Sigmoid colon (tissue), 7 donors: ENCODE measurements around the gene DYNLL2. TPM values are rescaled to one million over a fixed set of nuclear protein-coding genes. Genes with fewer than 3 reads are reported as not detected.

Source experiments
- DNase-seq: peaks from one replicate; pipeline ENCODE4 v3.0.0-alpha.2; 2019
- H3K27ac ChIP-seq, 4 donors: fragments of 200-600 bp; sonication (generic); one replicate each; pipeline ENCODE4 v1.5.1; 2016 to 2019; ENCODE audit warnings: mild to moderate bottlenecking in 1 of 4
- H3K27me3 ChIP-seq, 3 donors: fragments of 200-600 bp; sonication (generic); one replicate each; pipeline ENCODE4 v1.5.1; 2019; ENCODE audit warnings: mild to moderate bottlenecking in 1 of 3
- H3K36me3 ChIP-seq, 4 donors: fragments of 200-600 bp; sonication (generic); one replicate each; pipeline ENCODE4 v1.5.1; 2016 to 2019
- H3K4me1 ChIP-seq, 4 donors: fragments of 200-600 bp; sonication (generic); one replicate each; pipeline ENCODE4 v1.5.1; 2017 to 2019
- H3K4me3 ChIP-seq, 4 donors: fragments of 200-600 bp; sonication (generic); one replicate each; pipeline ENCODE4 v1.5.1; 2017 to 2019; ENCODE audit warnings: mild to moderate bottlenecking in 2 of 4, moderate library complexity in 1 of 4
- H3K9me3 ChIP-seq, 4 donors: fragments of 200-600 bp in 3 of 4; sonication (generic) in 3 of 4; one replicate each; pipeline versions ENCODE4 v1.5.1 to v1.6.1; 2013 to 2019
- CTCF ChIP-seq, 4 experiments: fragments of 450-650 bp in 3 of 4; fragments of 200-600 bp in 1 of 4; IDR thresholded peaks; one replicate each; pipeline ENCODE4 v1.5.1; 2016 to 2019; ENCODE audit warnings: antibody characterized with exemption in 4 of 4, mild to moderate bottlenecking in 3 of 4, moderate library complexity in 2 of 4
- EP300 ChIP-seq, 4 donors: sonication (generic); formaldehyde crosslinking; IDR thresholded peaks; one replicate each; pipeline ENCODE4 v1.6.1; 2017; ENCODE audit warnings: antibody characterized with exemption in 4 of 4
- POLR2A ChIP-seq, 2 donors: fragments of 450-650 bp; IDR thresholded peaks; one replicate each; pipeline ENCODE4 v1.6.1; 2016; ENCODE audit warnings: antibody characterized with exemption in 2 of 2, mild to moderate bottlenecking in 2 of 2, moderate library complexity in 2 of 2
- POLR2AphosphoS5 ChIP-seq, 4 donors: sonication (generic); formaldehyde crosslinking; IDR thresholded peaks; one replicate each; pipeline ENCODE4 v1.6.1; 2017; ENCODE audit warnings: antibody characterized with exemption in 4 of 4
- WGBS, 2 donors: extraction: QIAGEN DNeasy Blood & Tissue Kit; methylation state at CpG; one replicate each; pipeline ENCODE4 v1.1.7; 2013; 5-methylcytosine and 5-hydroxymethylcytosine counted together
- intact Hi-C: fragments of 100-400 bp; cut with DNase I; formaldehyde crosslinking; loops from one replicate; pipeline ENCODE4 v1.15.1; 2023
- polyA plus RNA-seq, 3 donors: library from polyadenylated mRNA; stranded (reverse); fragments of 200-250 nt; gene quantifications; one replicate each; pipeline ENCODE4 v1.2.3, GENCODE V29; 2013
- total RNA-seq, 4 donors: library from RNA; depleted of rRNA; stranded (reverse); fragments of >200 nt; gene quantifications; one replicate each; pipeline ENCODE4 v1.1.0, GENCODE V29; 2016
- donor health status: healthy with polysubstance abuse.
- donor health status: Bipolar disorder and iron deficiency.
- donor health status: healthy.

Gene DYNLL2
- total and polyA plus RNA-seq, 7 donors, result 19.4 to 44.9 (median 26.4) TPM

GRCh38 chr17:58049533-58049932, 33.7 kb upstream of the DYNLL2 start:
- Histone ChIP-seq H3K4me1 (peaks cover 0 to 8% (median 0%) of the 10 kb centered on the region in 4 donors), H3K27ac (no peak overlapping the region), H3K4me3 (no peak overlapping the region), H3K9me3 (no peaks in the 10 kb centered on the region), H3K36me3 (no peaks in the 10 kb centered on the region), H3K27me3 (no peaks in the 10 kb centered on the region)
- intact Hi-C loops, result no loop called here
- WGBS, 2 donors, result 93 to 96% methylated on average over 4 of the region's 4 CpGs
- no peak for TF ChIP-seq EP300 (IDR thresholded peaks at IDR 0.05)
- DNase-seq, result no peak

GRCh38 chr17:58050966-58051365, 32.3 kb upstream of the DYNLL2 start:
- no peak overlapping the region for H3K27ac ChIP-seq
- no peaks in the 10 kb centered on the region for H3K36me3 ChIP-seq
- 92 to 96% methylated on average over 2 of the region's 2 CpGs for WGBS, 2 donors
- H3K4me1 ChIP-seq, result peaks cover 0 to 8% (median 0%) of the 10 kb centered on the region in 4 donors
- TF ChIP-seq EP300 (IDR thresholded peaks at IDR 0.05) (no peak), POLR2A (IDR thresholded peaks at IDR 0.05) (no peak), POLR2AphosphoS5 (IDR thresholded peaks at IDR 0.05) (no peak), CTCF (IDR thresholded peaks at IDR 0.05) (no peak)
- no peaks in the 10 kb centered on the region for H3K27me3 ChIP-seq
- H3K4me3 ChIP-seq, result no peak overlapping the region
- H3K9me3 ChIP-seq, result no peaks in the 10 kb centered on the region
- DNase-seq, result no peak
- intact Hi-C loops, result no loop called here

GRCh38 chr17:58051468-58051867, 31.8 kb upstream of the DYNLL2 start:
- 95 to 96% methylated on average over 1 of the region's 1 CpG for WGBS, 2 donors
- intact Hi-C loops, result no loop called here

GRCh38 chr17:58052407-58052806, 30.8 kb upstream of the DYNLL2 start:
- H3K27me3 ChIP-seq, result no peaks in the 10 kb centered on the region
- no peaks in the 10 kb centered on the region for H3K9me3 ChIP-seq
- WGBS, 2 donors, result 40 to 56% methylated on average over 1 of the region's 1 CpG
- TF ChIP-seq POLR2AphosphoS5 (IDR thresholded peaks at IDR 0.05), result no peak
- TF ChIP-seq POLR2A (IDR thresholded peaks at IDR 0.05), result no peak
- TF ChIP-seq CTCF (IDR thresholded peaks at IDR 0.05), result no peak
- no peak for TF ChIP-seq EP300 (IDR thresholded peaks at IDR 0.05)
- no peak overlapping the region for H3K4me3 ChIP-seq
- H3K27ac ChIP-seq, result no peak overlapping the region
- no peaks in the 10 kb centered on the region for H3K36me3 ChIP-seq
- intact Hi-C loops, result no loop called here
- no peaks in the 10 kb centered on the region for H3K4me1 ChIP-seq
- DNase-seq, result no peak

More at GRCh38 chr17:58051468-58051867, 31.8 kb upstream of the DYNLL2 start:
- H3K27ac ChIP-seq, result no peak overlapping the region
- no peak overlapping the region for H3K4me3 ChIP-seq
- no peak for DNase-seq
- no peaks in the 10 kb centered on the region for H3K9me3 ChIP-seq
- TF ChIP-seq POLR2AphosphoS5 (IDR thresholded peaks at IDR 0.05) (no peak), EP300 (IDR thresholded peaks at IDR 0.05) (no peak), CTCF (IDR thresholded peaks at IDR 0.05) (no peak), POLR2A (IDR thresholded peaks at IDR 0.05) (no peak)
- H3K36me3 ChIP-seq, result no peaks in the 10 kb centered on the region
- no peaks in the 10 kb centered on the region for H3K27me3 ChIP-seq
- H3K4me1 ChIP-seq, result peaks cover 0 to 7% (median 0%) of the 10 kb centered on the region in 4 donors

- Histone ChIP-seq H3K4me3 (no peak overlapping the region), H3K27me3 (no peaks in the 10 kb centered on the region), H3K9me3 (no peaks in the 10 kb centered on the region), H3K27ac (no peak overlapping the region), H3K4me1 (no peaks in the 10 kb centered on the region), H3K36me3 (no peaks in the 10 kb centered on the region)
- DNase-seq, result no peak
- TF ChIP-seq POLR2A (IDR thresholded peaks at IDR 0.05) (no peak), POLR2AphosphoS5 (IDR thresholded peaks at IDR 0.05) (no peak), EP300 (IDR thresholded peaks at IDR 0.05) (no peak), CTCF (IDR thresholded peaks at IDR 0.05) (no peak)
- WGBS, 2 donors, result 72 to 77% methylated on average over 8 of the region's 8 CpGs
- intact Hi-C loops, result no loop called here
Measured at GRCh38 chr17:58052945-58053715, 30.1 kb upstream of the DYNLL2 start.
